ENCODE results near the gene PEX14. TPM values are rescaled to one million over a fixed set of nuclear protein-coding genes. Genes with fewer than 3 reads are reported as not detected.

Gene PEX14
- total RNA-seq, 2 donors from 2014 or later = 24.3 to 26.0 TPM

DNA sequence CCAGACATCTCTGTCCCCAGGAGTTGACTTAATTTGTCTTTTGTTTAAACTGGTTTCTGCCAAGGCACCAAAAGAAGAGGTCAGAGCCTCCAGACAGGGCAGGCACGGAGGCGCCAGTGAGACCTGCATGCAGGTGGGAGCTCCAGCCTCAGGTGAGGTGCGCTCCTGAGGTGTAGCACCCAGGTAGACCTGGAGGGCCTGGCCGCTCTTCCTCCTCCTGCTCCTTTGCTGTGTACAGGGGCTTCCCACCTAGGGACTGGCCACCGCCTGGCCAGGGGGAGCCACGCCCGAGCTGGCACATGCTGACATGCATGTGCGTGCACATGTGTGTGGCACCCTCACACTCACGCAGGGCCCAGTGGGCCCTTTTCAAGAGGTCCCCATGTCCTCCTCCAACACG, 158.7 kb downstream of the PEX14 start:
- Mint-ChIP-seq H3K4me3 (no peak overlapping the region), H3K9me3 (no peaks in the 10 kb centered on the region), H3K27ac (no peak overlapping the region), H3K4me1 (peaks cover 10% of the 10 kb centered on the region), H3K27me3 (ENCODE audit: insufficient read depth) (no peaks in the 10 kb centered on the region), H3K36me3 (ENCODE audit: low read depth) (peaks cover 2% of the 10 kb centered on the region)
- Histone ChIP-seq H3K36me3 (ENCODE audit: control insufficient read depth, insufficient read depth, low read length) (no peaks in the 10 kb centered on the region), H3K9me3 (ENCODE audit: control insufficient read depth, low read length) (no peaks in the 10 kb centered on the region), H3K9ac (ENCODE audit: extremely low read depth, low read length, poor library complexity, severe bottlenecking) (no peak overlapping the region), H3K27me3 (ENCODE audit: control insufficient read depth, insufficient read depth, low read length, poor library complexity, severe bottlenecking) (peaks cover 13% of the 10 kb centered on the region), H3K4me1 (ENCODE audit: control insufficient read depth, insufficient read depth, low read length) (no peaks in the 10 kb centered on the region), H3K4me3 (ENCODE audit: low read length) (no peak overlapping the region), H3K27ac (ENCODE audit: low read depth, low read length) (no peak overlapping the region)
- TF ChIP-seq, protein P1, sequence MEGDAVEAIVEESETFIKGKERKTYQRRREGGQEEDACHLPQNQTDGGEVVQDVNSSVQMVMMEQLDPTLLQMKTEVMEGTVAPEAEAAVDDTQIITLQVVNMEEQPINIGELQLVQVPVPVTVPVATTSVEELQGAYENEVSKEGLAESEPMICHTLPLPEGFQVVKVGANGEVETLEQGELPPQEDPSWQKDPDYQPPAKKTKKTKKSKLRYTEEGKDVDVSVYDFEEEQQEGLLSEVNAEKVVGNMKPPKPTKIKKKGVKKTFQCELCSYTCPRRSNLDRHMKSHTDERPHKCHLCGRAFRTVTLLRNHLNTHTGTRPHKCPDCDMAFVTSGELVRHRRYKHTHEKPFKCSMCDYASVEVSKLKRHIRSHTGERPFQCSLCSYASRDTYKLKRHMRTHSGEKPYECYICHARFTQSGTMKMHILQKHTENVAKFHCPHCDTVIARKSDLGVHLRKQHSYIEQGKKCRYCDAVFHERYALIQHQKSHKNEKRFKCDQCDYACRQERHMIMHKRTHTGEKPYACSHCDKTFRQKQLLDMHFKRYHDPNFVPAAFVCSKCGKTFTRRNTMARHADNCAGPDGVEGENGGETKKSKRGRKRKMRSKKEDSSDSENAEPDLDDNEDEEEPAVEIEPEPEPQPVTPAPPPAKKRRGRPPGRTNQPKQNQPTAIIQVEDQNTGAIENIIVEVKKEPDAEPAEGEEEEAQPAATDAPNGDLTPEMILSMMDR (conservative IDR thresholded peaks at IDR 0.05) = no peak
- no peak for DNase-seq
- 91 to 96% methylated on average over 9 to 10 of the region's 10 CpGs for WGBS, 2 experiments (ENCODE audit: insufficient coverage in 1 of 2, insufficient read length in 1 of 2)

DNA sequence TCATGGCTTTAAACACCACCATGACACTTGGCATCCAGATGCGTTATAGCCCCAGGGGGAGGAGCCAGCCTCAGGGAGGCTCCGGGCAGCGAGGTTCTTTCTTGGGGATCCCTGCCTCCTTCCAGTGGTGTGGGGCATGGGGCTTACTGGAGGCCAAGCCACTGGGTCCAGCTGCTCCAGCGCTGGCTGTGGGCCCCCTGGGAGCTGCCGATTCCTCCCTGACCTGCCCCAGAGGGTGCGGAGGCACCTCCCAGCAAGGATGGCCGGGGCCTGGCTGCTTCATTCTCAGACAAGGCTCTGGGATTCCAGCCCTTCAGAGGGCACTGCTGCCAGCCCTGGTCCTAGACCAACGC, 159.3 kb downstream of the PEX14 start:
- Histone ChIP-seq H3K27me3 (ENCODE audit: control insufficient read depth, insufficient read depth, low read length, poor library complexity, severe bottlenecking) (peaks cover 15% of the 10 kb centered on the region), H3K4me1 (ENCODE audit: control insufficient read depth, insufficient read depth, low read length) (no peaks in the 10 kb centered on the region), H3K27ac (ENCODE audit: low read depth, low read length) (no peak overlapping the region), H3K9ac (ENCODE audit: extremely low read depth, low read length, poor library complexity, severe bottlenecking) (no peak overlapping the region), H3K4me3 (ENCODE audit: low read length) (no peak overlapping the region), H3K36me3 (ENCODE audit: control insufficient read depth, insufficient read depth, low read length) (no peaks in the 10 kb centered on the region), H3K9me3 (ENCODE audit: control insufficient read depth, low read length) (no peaks in the 10 kb centered on the region)
- H3K27ac Mint-ChIP-seq = no peak overlapping the region
- no peak overlapping the region for H3K4me3 Mint-ChIP-seq
- no peaks in the 10 kb centered on the region for H3K9me3 Mint-ChIP-seq
- no peak for DNase-seq
- 91 to 97% methylated on average over 7 to 8 of the region's 8 CpGs for WGBS, 2 experiments (ENCODE audit: insufficient coverage in 1 of 2, insufficient read length in 1 of 2)
- H3K27me3 Mint-ChIP-seq (ENCODE audit: insufficient read depth) = no peaks in the 10 kb centered on the region
- H3K36me3 Mint-ChIP-seq (ENCODE audit: low read depth) = peaks cover 2% of the 10 kb centered on the region
- H3K4me1 Mint-ChIP-seq = peaks cover 10% of the 10 kb centered on the region
- TF ChIP-seq, protein P1 (conservative IDR thresholded peaks at IDR 0.05) = no peak

DNA sequence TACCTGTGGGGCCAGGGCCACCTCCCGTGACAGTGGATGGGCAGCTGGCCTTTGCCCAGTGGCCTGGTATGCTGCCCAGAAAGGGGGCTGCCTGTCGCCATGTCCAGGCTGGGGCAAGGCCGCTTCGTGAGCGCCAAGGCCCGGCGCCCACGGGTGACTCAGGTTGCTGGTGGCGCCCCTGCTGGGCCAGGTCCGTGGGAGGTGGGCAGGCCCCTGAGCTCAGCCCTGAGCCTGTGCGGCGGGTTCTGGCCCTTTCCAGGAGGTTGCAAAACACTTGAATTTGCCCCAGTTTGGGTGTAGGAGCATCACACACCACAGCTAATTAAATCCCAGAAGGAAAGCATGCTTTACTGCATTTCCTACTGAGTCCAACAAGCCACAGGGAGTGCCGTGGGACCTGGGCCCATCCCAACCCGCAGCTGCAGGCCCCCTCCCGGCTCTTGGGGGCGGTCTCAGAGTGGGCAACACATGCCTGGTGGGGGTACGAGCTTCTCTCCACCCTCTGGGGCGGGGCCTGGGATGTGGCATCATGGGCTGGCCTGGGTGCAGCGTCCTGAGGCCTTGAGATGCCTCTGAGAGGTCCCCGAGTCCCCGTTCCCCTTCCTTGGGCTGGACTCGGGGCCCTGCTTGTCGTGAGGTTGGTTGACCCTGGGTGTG, 159.8 kb downstream of the PEX14 start:
- peaks cover 10% of the 10 kb centered on the region for H3K4me1 Mint-ChIP-seq
- no peaks in the 10 kb centered on the region for H3K36me3 ChIP-seq (ENCODE audit: control insufficient read depth, insufficient read depth, low read length)
- H3K9me3 Mint-ChIP-seq = no peaks in the 10 kb centered on the region
- WGBS, 2 experiments (ENCODE audit: insufficient coverage in 1 of 2, insufficient read length in 1 of 2) = 90% methylated on average over 11 to 23 of the region's 23 CpGs
- TF ChIP-seq, protein P1 (conservative IDR thresholded peaks at IDR 0.05) = no peak
- DNase-seq = no peak
- no peak overlapping the region for H3K9ac ChIP-seq (ENCODE audit: extremely low read depth, low read length, poor library complexity, severe bottlenecking)
- H3K27ac Mint-ChIP-seq = no peak overlapping the region
- peaks cover 4% of the 10 kb centered on the region for H3K27me3 Mint-ChIP-seq (ENCODE audit: insufficient read depth)
- no peaks in the 10 kb centered on the region for H3K36me3 Mint-ChIP-seq (ENCODE audit: low read depth)
- no peak overlapping the region for H3K27ac ChIP-seq (ENCODE audit: low read depth, low read length)
- no peaks in the 10 kb centered on the region for H3K9me3 ChIP-seq (ENCODE audit: control insufficient read depth, low read length)
- H3K27me3 ChIP-seq (ENCODE audit: control insufficient read depth, insufficient read depth, low read length, poor library complexity, severe bottlenecking) = peaks cover 19% of the 10 kb centered on the region
- H3K4me3 Mint-ChIP-seq = no peak overlapping the region
- no peak overlapping the region for H3K4me3 ChIP-seq (ENCODE audit: low read length)
- H3K4me1 ChIP-seq (ENCODE audit: control insufficient read depth, insufficient read depth, low read length) = no peaks in the 10 kb centered on the region

All from endodermal cell (in vitro differentiated cells).